Measurements from ENCODE around the gene ANTXRL. TPM values are rescaled to one million over a fixed set of nuclear protein-coding genes. Genes with fewer than 3 reads are reported as not detected.

The ANTXRL gene
- total RNA-seq, 2 experiments from 2014 or later = not detected

DNA sequence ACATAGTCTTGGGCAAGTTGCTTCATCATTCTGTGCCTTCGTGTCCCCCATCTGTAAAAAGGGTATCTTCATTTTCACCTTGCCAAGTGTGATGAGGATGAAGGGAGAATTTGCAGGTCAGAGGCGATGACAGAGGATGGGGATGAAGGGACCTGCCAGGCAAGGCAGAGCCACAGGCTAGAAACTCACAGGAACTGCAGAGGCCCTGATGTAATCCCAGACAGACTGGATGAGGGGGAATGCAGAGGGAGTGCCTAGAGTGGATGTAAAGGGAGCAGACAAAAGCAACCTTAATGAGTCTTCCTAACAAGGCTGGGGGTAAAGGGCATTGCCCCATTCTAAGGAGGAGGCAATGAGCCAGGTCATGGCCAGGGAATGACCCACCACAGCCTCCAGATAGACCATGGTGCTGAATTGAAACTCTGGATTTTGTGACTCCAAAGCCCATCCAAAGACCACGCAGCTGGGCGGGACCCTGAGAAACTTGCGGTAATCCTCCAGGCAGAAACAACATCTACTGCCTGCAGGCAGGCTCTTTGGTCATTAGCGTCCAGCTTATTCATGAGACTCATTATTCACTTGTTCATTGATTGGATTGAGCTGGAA lies 1.9 kb downstream of the ANTXRL start:
- POLR2A ChIA-PET = no interaction called here
- H3K27ac Mint-ChIP-seq = no peak overlapping the region
- no peaks in the 10 kb centered on the region for H3K27me3 Mint-ChIP-seq
- no peak for DNase-seq
- no peak for ATAC-seq (ENCODE audit: poor library complexity)
- peaks cover 12% of the 10 kb centered on the region for H3K4me1 Mint-ChIP-seq (ENCODE audit: low read depth)
- peaks cover 11% of the 10 kb centered on the region for H3K4me1 ChIP-seq (ENCODE audit: insufficient read depth, low read length)
- H3K27me3 ChIP-seq (ENCODE audit: control insufficient read depth in 1 of 2, insufficient read depth in 2 of 2, low read length in 2 of 2) = no peaks in the 10 kb centered on the region
- no peak overlapping the region for H3K27ac ChIP-seq (ENCODE audit: low read depth in 1 of 2, low read length in 2 of 2)
- H3K36me3 Mint-ChIP-seq (ENCODE audit: low read depth) = no peaks in the 10 kb centered on the region
- H3K9me3 ChIP-seq (ENCODE audit: control insufficient read depth in 1 of 2, insufficient read depth in 1 of 2, low read length in 2 of 2) = no peaks in the 10 kb centered on the region
- intact Hi-C loops (cut with DNase I, micrococcal nuclease) = no loop called here
- no peaks in the 10 kb centered on the region for H3K9me3 Mint-ChIP-seq
- TF ChIP-seq, protein P1, sequence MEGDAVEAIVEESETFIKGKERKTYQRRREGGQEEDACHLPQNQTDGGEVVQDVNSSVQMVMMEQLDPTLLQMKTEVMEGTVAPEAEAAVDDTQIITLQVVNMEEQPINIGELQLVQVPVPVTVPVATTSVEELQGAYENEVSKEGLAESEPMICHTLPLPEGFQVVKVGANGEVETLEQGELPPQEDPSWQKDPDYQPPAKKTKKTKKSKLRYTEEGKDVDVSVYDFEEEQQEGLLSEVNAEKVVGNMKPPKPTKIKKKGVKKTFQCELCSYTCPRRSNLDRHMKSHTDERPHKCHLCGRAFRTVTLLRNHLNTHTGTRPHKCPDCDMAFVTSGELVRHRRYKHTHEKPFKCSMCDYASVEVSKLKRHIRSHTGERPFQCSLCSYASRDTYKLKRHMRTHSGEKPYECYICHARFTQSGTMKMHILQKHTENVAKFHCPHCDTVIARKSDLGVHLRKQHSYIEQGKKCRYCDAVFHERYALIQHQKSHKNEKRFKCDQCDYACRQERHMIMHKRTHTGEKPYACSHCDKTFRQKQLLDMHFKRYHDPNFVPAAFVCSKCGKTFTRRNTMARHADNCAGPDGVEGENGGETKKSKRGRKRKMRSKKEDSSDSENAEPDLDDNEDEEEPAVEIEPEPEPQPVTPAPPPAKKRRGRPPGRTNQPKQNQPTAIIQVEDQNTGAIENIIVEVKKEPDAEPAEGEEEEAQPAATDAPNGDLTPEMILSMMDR (IDR thresholded peaks at IDR 0.05) = no peak
- CTCF ChIA-PET = no interaction called here
- H3K4me3 ChIP-seq (ENCODE audit: low read length) = no peak overlapping the region
- H3K36me3 ChIP-seq (ENCODE audit: insufficient read depth, low read length) = no peaks in the 10 kb centered on the region
- H3K4me3 Mint-ChIP-seq = no peak overlapping the region

DNA sequence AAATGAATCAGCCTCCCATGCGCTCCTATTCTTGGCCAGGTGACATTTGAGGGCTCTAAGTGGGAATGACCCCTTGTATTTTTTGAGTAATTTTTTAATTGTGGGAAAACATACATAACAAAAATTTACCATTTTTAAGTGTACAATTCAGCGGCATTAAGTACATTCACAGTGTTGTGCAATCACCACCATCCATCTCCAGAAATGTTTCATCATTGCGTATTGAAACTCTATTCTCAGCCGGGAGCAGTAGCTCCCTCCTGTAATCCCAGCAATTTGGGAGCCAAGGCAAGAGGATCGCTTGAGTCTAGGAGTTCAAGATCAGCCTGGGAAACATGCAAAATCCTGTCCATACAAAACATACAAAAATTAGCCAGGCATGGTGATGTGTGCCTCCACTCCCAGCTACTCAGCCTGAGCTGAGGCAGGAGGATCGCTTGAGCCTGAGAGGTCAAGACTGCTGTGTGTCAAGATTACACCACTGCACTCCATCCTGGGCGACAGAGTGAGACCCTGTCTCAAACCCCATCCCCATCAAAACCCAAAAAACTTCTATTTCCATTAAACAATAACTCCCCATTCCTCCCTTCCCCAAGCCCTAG lies 2.5 kb downstream of the ANTXRL start:
- Mint-ChIP-seq H3K36me3 (ENCODE audit: low read depth) (no peaks in the 10 kb centered on the region), H3K4me1 (ENCODE audit: low read depth) (peaks cover 6% of the 10 kb centered on the region), H3K27me3 (no peaks in the 10 kb centered on the region), H3K4me3 (no peak overlapping the region), H3K9me3 (no peaks in the 10 kb centered on the region), H3K27ac (no peak overlapping the region)
- Histone ChIP-seq H3K27me3 (ENCODE audit: control insufficient read depth in 1 of 2, insufficient read depth in 2 of 2, low read length in 2 of 2) (no peaks in the 10 kb centered on the region), H3K27ac (ENCODE audit: low read depth in 1 of 2, low read length in 2 of 2) (no peak overlapping the region), H3K4me3 (ENCODE audit: low read length) (no peak overlapping the region), H3K36me3 (ENCODE audit: insufficient read depth, low read length) (no peaks in the 10 kb centered on the region), H3K9me3 (ENCODE audit: control insufficient read depth in 1 of 2, insufficient read depth in 1 of 2, low read length in 2 of 2) (no peaks in the 10 kb centered on the region), H3K4me1 (ENCODE audit: insufficient read depth, low read length) (peaks cover 5% of the 10 kb centered on the region)
- CTCF ChIA-PET = no interaction called here
- no peak for ATAC-seq (ENCODE audit: poor library complexity)
- DNase-seq = no peak
- TF ChIP-seq, protein P1 (IDR thresholded peaks at IDR 0.05) = no peak
- intact Hi-C loops (cut with DNase I, micrococcal nuclease) = no loop called here
- POLR2A ChIA-PET = no interaction called here

GRCh38 chr10:46290101-46290886 lies 3.5 kb downstream of the ANTXRL start:
- Histone ChIP-seq H3K27me3 (ENCODE audit: control insufficient read depth in 1 of 2, insufficient read depth in 2 of 2, low read length in 2 of 2) (no peaks in the 10 kb centered on the region), H3K4me1 (ENCODE audit: insufficient read depth, low read length) (peaks cover 5% of the 10 kb centered on the region), H3K36me3 (ENCODE audit: insufficient read depth, low read length) (no peaks in the 10 kb centered on the region), H3K9me3 (ENCODE audit: control insufficient read depth in 1 of 2, insufficient read depth in 1 of 2, low read length in 2 of 2) (no peaks in the 10 kb centered on the region), H3K4me3 (ENCODE audit: low read length) (no peak overlapping the region), H3K27ac (ENCODE audit: low read depth in 1 of 2, low read length in 2 of 2) (no peak overlapping the region)
- Mint-ChIP-seq H3K36me3 (ENCODE audit: low read depth) (no peaks in the 10 kb centered on the region), H3K27me3 (no peaks in the 10 kb centered on the region), H3K9me3 (no peaks in the 10 kb centered on the region), H3K27ac (no peak overlapping the region), H3K4me3 (no peak overlapping the region), H3K4me1 (ENCODE audit: low read depth) (peaks cover 2% of the 10 kb centered on the region)
- CTCF ChIA-PET = no interaction called here
- intact Hi-C loops (cut with DNase I, micrococcal nuclease) = no loop called here
- TF ChIP-seq, protein P1 (IDR thresholded peaks at IDR 0.05) = no peak
- POLR2A ChIA-PET = no interaction called here
- DNase-seq (no peak), ATAC-seq (ENCODE audit: poor library complexity) (no peak)

All from CD4-positive, alpha-beta T cell (primary cell).